Pons (tissue), 1 donor: Measurements from ENCODE around the gene TEX12.
"Not testable (repeated sequence)": the region's sequence is repeated elsewhere in the genome, so short reads cannot be mapped to it uniquely, and the experiment has no call there.

Experiments
- DNase-seq: peaks from one replicate; pipeline ENCODE4 v3.0.0-alpha.2; 2016; ENCODE audit warnings: low spot score

The TEX12 gene

DNA sequence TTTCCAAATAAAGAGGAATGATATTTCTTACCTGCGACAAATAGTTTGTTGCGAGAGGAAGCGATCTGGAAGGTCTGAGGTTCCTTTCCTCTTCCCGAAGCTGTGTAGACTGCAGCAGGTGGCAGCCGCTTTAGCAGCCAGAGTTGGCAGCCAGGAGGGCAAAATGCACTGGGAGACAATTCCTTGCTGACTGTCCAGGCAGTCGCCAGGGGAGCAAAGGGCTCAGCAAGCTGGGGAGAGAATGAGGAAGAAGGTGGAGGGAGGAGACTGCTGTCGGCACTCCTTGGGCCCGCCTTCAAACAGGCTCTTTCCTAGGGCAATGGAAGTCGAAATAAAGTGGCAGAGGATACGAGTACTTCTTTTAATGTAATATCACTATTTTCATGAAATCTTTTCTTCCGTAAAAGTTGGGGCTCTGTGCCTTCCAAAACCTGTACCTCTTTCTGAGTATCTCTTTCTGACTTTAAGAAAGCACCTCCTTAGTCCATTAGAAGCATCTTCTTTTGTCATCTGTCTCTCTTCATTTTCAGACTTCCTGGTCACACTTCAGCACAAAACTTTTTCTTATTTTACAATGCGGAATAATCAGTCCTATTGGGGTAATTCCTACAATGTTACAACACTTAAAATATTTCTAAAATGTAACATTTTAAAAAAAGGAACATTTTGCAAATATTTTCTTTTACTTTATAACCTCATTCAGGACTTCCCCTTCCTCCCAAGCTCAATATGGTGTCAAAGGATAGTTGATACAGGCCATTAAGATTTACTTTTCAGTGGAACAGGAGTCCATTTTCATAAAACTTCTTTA is 3.1 kb upstream of the TEX12 start, which contains the start of gene IL18:
Gene IL18, minus strand, starts transcription at position 220 of the 811 bp plus-strand sequence. CDS start 9,041 bp downstream, outside the sequence.
- no peak for DNase-seq

DNA sequence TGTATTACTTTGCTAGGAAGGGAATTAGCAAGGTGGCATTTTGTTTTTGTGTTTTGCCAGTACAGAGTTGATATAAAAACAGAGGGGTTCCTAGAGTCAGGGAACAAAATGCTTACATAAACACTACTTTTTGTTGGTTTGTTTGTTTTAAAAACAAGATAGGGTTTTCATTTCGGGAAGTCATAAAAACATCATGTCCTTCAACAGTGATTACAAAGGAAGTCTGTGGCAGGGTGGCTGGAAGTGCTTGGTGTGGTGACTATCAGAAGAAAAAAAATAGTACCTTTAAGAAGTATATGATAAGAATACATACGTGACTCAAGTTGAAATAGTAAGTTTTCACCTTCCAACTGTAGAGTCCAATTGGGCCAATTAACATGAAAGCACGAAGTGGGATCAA is 2.1 kb upstream of the TEX12 start:
- no peak for DNase-seq

DNA sequence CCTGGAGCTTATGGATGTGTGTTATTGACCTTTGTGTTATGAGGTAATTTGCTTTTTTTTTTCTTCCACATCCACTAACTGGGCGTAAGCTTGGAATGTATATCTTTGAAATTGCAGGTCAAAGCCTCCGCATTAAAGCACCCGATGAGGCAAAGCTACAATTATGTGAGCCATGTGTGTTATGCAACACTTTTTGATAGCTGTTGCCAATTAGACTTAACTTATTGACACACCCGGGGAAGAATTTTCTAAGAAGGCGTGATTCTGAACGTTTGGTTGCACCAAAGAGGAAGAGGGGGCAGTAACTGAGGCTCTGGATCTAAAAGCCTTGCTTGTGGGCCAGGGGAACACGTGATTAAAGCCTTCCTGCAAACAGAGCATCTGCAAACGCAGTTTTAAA is 610 bp upstream of the TEX12 start:
- DNase-seq: no peak

DNA sequence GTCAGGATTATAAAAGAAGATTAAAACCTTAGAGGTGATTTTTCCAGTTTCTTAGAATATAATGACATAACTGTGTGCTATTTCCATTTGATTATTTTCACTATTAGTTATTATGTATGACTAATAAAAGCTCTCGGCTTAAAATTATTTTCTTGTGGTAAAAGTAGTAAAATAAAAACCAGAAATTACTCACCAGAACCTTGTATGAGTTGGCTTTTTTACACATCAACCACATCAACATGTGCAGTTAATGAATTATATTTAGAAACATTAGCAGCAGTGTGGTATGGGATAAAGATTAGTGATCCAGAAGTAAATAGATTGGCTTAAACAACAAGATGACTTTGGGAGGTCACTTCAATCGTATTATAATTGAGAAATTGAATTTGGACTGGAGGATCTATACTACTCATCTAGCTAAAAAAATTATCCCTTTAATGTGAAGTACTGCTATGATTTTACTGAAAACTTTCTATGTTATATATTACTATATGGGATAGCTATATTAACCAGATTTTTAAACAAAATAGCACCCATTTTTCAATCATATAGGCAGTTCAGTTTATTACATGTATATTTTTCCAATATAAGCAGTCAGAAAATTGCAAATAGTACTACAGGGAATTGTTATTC is 5.3 kb downstream of the TEX12 start:
- DNase-seq: no peak

DNA sequence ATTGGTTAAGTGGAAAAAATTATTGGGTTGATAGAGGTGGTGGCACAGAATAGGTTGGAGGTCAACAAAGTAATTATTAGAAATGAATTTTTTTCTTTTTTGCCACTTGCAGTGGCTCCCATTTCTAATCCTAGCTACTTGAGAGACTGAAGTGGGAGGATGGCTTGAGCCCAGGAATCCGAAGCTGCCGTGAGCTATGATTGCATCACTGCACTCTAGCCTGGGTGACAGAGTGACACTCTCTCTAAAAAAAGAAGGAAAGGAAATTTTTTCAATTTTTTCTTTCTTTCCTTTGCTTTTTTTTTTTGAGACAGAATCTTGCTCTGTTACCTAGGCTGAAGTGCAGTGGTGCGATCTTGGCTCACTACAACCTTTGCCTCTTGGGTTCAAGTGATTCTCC is 6.0 kb downstream of the TEX12 start:
- no peak for DNase-seq

DNA sequence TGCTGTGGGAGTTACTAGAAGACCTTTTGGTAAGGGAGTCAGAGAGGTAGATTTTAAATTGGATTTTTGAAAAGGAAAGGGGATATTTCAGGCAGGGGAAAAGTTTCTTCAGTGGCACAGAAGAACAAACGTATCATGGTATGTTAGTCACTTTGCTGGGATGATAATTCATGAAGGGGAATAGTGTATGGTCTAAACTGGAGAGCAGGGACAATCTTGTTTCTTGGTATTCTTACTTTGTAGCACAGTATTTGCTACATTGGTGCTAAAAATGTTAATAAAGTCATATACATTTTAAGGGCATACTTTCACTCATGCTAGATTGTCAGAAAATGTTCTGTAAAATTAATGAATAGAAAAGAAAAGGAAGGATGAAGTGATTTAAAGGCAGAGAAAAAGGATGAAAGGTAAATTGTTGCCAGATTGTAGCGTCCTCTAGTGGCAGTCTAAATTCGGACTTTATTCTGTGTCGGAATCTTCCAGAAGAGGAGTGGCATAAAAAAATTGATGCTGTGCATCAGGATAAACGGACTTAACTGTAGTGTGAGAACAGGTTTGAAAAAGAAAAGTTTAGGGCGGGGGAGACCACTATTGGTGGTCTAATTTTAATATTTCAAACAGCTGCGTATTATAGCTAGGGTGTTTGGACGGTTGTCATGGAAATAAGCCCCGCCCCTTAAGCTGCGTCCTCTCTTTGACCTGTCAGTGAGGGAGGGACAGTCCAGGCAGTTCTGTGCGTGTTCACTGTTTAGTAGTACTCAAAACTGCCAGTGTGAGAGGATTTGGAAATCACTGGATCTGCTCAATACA is 7.8 kb downstream of the TEX12 start, which contains the start of gene BCO2:
Gene BCO2, plus strand, starts transcription at position 724 of the 810 bp plus-strand sequence. CDS start 90 bp downstream, outside the sequence.
- peak; percentile 95 for DNase-seq

DNA sequence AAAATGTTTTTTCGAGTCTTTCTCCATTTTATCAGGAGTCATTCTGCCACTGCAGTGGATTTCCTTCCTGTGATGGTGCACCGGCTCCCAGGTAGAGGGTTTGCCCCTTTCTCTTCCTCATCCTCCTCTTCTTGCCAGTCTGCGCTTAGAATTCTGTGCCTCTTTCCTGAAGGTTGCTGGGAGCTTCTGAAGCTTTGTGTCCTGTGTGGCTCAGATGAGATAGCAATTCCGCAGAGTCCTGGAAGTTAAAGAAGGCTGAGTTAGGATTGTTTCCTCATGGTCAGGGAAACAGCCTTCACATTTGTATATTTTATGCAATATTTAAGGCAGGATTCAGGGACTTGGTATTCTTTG is 8.4 kb downstream of the TEX12 start:
- no peak for DNase-seq

DNA sequence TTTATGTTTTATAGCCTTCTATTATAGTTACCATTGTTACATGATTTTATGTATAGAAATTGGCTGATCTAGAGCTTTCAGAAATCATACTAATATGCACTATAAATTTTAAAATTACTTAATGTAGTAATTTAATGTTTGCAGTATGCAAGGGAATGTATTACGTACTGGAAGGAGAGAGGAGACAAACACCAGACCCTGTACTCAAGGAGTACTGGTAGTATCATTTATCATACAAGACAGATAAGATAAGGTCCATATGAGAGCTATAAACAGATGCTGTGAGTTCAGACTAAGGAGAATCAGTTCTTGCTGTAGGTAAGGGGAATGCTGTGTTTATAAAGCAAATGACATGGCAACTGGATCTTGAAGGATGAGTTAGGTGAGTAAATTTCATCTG is 8.9 kb downstream of the TEX12 start:
- no peak for DNase-seq

DNA sequence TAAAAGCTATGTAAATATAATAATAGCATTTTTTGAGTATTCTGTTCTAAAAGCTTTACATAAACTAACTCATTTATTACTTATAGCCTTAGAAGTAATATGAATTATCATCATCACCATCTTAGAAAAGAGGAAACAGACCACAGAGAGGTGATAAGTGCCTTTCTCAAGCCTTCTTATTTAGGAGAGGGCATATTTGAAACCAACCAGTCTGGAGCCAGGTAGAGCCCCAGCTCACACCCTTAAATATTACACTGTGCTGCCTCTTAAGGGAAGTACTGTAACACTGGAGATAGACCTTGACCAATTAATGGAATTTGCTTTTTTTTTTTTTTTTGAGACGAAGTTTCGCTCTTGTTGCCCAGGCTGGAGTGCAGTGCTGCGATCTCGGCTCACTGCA is 10.4 kb downstream of the TEX12 start:
- DNase-seq: no peak

DNA sequence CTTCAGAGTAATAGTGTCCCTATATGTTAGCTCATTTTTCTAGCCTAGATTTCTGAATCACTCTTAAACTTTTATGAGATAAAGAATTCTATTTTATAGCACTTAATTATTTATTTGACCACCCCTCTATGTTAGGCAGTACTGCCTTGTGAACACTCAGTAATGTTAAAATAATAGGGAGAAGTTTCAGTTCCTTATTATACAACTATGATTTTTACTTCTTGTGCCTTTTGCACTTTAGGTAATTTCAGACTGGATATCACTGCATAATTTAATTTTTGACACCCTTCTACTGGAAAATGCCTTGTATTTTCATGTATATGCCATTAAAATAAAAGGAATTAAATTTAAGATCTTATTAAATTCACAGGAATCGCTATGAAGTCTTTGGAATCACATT is 11.3 kb downstream of the TEX12 start:
- DNase-seq: no peak

DNA sequence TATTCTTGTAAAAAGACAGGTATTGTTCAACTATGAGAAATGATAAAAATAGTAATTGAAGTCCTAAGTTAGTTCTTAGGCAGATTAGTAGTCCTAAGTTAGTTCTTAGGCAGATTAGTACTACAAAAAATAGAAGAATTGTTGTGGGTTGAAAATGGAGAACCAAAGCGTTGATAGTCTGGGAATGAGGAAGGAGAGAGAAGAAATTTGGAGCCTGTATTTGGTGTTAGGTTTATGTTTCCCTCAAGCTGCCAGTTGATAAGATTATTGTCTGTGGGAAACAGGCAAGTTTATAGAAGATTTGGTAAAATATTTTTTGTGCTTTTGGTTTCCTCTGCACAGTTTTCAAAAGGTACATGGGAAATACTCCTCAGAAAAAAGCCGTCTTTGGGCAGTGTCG is 11.8 kb downstream of the TEX12 start:
- no peak for DNase-seq

DNA sequence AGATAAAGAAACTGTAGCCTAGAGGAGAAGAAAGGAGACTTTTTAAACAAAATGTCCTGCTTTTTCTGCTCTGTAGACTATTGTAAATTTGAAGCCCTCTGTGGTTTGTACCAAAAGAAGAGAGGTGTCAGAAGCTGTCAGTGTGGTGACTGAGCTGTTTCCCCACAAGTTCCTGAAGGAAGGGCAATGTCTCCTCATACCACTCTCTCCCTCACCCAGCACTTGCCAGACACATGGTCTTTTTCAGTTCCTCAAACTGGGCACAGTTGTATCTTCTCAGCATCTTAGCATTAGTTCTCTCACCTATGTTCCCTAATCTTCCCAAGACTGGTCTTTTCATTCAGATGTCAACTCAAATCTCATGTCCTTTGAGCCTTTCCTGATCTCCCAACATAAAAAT is 12.4 kb downstream of the TEX12 start:
- peak; percentile 84 for DNase-seq

DNA sequence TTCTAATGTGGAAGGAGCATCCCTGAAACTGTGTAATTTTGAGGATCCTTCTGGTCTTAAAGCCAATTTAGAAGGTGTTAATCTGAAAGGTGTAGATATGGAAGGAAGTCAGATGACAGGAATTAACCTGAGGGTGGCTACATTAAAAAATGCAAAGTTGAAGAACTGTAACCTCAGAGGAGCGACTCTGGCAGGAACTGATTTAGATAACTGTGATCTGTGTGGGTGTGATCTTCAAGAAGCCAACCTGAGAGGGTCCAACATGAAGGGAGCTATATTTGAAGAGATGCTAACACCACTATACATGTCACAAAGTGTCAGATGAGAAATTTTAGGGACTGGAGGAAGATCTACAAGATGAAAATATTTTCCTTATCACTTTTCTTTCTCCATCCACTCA is 15.7 kb downstream of the TEX12 start:
- no peak for DNase-seq

DNA sequence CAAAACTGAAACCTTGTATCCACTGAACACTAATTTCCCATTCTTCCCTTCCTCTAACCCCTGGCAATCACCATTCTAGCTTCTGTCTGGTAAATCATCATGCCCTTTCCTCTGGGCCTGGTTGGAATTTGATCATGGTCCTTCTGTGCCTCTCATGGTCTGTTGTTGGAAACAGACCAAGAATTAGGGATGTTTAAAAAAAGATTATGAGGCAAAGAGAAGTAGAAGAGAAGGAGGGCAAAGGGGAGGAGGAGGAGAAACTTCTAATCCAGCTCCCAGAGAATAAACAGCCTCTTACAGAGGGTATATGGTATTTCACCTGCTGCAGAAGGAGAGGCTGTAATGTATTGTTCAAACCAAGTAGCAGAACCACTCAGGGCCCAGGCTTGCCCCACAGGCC is 18.7 kb downstream of the TEX12 start:
- DNase-seq: no peak

DNA sequence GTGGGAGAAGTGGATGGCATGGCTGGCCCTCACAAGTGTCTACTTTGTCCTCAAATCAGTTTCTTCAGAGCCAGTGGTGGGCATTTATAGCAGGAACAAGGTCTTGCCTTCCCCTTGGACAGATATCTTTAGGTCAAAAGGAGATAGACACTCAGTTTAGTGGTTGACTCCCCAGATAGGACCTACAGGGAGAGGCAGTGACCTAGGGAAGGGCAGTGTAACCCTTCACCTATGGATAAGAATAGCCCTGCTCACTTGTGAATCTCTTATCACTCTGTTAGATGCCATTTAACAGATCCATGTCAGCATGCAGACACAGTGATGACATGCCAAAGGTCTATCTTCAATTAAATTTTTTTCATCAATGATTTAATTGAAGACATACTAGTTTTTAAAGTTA is 19.1 kb downstream of the TEX12 start:
- no peak for DNase-seq

DNA sequence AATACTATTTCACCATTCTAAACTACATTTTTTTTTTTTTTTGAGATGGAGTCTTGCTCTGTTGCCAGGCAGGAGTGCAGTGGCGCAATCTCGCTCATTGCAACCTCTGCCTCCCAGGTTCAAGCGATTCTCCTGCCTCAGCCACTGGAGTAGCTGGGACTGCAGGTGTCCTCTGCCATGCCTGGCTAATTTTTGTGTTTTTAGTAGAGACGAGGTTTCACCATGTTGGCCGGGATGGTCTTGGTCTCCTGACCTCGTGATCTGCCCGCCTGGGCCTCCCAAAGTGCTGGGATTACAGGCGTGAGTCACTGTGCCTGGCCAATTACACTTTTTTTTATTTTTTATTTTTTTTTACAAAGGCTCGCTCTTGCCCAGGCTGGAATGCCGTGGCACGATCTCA is 27.9 kb downstream of the TEX12 start:
- not testable (repeated sequence) for DNase-seq

DNA sequence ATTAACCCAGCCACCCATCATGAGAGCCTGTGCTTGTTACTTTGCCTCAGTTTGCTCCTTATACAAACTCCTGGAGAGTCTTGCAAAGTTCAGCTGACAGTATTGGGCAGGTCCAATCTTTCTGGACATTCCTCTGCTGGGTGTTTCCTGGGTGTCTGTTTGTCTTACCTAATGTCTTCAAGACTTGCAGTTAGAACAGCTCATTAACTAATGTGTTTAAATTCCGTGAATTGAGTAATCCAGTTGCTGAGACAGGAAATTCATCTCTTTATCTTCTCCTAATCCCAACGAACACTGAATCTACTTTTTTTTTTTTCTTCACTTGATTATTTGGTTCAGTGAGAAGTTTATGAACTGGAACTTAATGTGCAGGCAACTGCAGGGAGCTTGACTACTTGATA is 28.8 kb downstream of the TEX12 start:
- no peak for DNase-seq

DNA sequence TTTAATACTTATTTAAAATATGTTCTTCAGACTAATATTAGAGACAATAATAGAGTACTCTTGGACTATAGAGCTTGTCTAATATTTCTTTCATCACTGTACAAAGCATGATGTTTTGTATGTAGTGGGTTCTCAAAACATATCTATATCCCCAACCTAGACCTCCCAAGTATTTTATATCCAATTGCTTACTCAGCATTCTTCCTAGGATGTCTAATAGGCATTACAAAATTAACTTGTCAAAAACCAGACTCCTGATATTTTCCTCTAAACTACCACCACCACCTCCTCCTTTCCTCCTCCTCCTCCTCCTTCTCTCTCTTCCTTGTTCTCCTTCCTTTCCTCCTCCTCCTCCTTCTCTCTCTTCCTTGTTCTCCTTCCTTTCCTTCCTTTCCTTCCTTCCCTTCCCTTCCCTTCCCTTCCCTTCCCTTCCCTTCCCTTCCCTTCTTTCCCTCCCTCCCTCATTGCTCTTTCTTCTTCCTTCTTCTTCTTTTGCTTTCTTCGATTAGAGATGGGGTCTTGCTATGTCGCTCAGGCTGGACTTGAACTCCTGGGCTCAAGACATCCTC is 29.4 kb downstream of the TEX12 start:
- DNase-seq: no peak

DNA sequence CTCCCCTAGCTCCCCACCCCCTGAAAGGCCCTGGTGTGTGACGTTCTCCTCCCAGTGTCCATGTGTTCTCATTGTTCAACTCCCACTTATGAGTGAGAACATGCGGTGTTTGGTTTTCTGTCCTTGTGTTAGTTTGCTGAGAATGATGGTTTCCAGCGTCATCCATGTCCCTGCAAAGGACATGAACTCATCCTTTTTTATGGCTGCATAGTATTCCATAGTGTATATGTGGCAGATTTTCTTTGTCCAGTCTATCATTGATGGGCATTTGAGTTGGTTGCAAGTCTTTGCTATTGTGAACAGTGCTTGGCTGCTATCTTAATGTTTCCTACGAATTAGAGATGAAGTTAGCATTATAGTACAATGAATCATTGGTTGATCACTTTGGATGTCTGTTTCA is 31.9 kb downstream of the TEX12 start:
- not testable (repeated sequence) for DNase-seq

DNA sequence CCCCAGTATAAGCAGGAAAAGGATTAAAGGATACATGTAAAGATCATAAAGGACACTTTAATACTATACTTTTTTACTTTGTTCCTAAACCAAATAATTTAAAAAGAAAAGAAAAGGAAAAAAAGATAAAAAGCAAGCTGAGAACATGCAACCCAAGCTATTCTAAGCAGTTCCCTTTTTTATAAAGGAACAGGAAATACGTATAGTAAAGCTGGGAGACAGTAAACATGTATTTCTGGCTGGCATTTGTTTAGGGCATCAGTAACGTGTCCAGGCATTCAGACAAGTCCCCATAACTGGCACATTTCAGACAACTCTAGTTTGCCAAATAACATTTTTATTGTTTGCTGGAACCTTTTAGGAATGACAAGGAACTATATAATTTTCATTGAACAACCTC is 33.1 kb downstream of the TEX12 start:
- no peak for DNase-seq

DNA sequence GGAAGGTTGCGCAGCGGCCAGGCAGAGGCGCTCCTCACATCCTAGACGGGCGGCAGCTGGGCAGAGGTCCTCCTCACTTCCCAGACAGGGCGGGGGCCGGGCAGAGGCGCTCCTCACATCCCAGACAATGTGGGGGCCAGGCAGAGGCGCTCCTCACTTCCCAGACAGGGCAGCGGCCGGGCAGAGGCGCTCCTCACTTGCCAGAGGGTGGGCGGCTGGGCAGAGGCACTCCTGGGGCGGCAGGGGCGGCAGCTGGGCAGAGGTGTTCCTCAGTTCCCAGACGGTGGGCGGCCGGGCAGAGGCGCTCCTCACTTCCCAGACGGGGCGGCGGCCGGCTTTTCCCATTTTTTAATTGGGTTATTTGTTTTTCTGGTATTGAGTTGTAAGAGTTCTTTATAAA is 38.9 kb downstream of the TEX12 start:
- DNase-seq: no peak

DNA sequence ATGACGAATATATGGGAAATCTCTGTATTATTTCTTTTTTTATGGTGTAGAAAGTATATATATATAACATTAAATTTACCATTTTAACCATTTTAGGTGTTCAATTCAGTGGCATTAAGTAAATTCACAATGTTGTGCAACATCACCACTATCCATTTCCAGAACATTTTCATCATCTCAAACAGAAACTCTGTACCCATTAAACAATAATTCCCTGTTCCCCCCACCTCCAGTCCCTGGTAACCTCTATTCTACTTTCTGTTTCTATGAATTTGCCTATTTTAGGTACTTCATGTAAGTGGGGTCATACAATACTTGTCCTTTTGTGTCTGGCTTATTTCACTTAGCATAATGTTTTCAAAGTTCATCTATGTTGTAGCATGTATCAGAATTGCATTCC is 43.7 kb downstream of the TEX12 start:
- DNase-seq: no peak

DNA sequence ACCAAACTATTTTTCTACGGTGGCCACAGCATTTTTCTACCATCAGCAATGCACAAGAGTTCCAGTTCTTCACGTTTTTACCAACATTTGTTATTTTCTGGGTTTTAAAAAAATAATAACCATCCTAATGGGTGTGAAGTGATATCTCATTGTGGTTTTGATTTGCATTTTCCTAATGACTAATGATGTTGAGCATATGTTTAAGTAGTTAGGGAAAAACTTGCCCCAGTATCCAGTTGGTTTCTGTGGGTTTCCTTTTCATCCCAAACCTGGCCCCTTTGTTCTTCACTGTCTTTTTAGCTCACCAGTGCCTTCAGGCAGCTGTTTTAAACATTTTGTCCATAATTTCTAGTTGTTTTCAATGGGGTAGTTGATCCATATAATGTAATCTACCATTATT is 44.4 kb downstream of the TEX12 start:
- no peak for DNase-seq
